CD4-positive, alpha-beta T cell treated with Interleukin-21 for 1 hour (primary cell): Measurements from ENCODE around the gene MAST4.

ENCODE experiments used
- DNase-seq: peaks from one replicate; pipeline ENCODE4 v3.0.0-alpha.2; 2020

MAST4 gene

DNA sequence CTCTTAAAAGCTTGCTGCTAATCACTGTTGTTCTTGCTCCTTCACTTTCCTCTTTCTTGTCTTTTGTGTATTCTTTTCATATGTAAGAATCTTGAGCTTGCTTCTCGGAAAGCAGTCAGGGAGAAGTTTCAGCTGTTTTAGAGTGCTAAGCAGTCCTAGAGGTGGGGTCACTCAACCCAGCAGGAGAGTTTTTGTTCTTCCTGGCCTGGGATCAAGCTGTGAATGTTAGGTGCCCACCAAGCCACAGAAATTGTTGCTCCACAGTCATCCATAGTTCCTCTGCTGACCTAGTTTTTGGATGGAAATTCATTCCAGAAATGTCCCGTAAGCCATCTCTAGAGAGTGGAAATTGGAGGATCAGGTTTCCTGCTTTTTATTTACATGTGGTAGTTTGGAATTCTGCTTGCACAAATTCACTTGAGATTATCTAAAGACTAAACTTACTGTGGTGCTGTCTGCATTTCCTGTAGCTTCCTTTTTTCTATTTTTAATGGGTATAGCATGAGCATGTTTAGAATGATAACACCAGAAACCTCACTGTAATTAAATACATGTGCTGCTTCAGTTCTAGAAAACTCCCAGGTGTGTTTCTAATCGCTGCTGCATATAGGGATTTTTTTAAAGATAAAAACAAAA lies 108.7 kb downstream of the MAST4 start:
- no peak for DNase-seq

DNA sequence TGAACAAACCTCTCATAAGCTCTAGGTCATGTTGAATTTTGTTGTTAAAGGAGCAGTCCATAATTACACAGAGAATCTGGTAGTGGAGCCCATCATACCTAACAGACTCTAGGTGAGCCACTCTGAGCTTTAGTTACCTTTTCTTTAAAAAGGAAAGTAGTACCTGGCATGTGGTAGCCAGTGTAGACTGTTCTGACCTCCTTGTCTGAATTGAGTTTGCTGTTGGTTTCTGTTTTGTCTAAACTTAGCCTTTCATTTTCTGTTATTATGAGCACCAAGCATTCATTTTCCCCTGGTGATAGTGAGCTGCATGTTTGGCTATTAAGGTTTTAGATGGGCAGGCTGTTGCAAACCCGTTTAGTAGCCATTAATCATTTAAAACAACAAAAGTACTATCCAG lies 112.2 kb downstream of the MAST4 start:
- no peak for DNase-seq

DNA sequence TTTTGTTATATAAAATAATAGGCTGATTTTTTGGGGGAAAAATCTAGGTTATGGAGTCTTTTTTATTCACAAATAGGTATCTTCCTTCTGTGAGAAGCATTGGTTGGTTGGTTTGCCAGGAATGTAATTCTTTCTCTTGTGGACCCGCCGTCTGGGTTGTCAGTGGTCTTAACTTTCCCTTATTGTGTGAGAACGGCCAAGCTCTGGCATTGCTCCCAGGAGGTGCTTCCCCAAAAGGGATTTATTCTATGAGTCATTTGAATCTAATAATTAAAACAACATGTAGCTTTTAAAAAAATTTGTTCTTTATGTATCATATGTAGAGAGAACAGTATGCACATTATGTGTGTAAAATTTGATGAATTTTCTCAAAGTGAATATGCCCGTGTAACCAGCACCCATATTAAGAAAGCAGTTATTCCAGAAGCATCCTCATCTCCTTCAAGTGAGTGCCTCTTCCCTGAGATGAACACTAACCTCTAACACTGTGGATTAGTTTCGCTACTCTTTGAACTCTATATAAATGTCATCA lies 114.4 kb downstream of the MAST4 start:
- no peak for DNase-seq

DNA sequence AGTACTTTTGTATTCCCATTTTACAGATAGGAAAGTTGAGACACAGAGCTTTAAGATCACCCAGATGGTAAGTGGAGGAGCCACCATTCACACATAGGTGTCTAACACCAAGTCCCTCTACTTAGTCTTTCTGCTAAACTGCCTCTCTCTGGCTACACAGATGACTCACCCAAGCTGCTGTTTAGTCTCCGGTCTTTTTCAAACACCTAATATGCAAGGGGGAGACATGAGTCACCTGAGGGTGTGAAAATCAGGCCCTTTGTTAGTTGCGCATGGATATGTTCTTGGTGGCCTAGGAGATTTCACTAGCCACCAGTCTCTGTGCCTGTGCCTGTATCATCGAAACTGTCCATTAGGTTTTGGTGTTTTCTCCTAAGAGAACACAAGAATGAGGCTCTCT lies 117.8 kb downstream of the MAST4 start:
- DNase-seq: no peak

DNA sequence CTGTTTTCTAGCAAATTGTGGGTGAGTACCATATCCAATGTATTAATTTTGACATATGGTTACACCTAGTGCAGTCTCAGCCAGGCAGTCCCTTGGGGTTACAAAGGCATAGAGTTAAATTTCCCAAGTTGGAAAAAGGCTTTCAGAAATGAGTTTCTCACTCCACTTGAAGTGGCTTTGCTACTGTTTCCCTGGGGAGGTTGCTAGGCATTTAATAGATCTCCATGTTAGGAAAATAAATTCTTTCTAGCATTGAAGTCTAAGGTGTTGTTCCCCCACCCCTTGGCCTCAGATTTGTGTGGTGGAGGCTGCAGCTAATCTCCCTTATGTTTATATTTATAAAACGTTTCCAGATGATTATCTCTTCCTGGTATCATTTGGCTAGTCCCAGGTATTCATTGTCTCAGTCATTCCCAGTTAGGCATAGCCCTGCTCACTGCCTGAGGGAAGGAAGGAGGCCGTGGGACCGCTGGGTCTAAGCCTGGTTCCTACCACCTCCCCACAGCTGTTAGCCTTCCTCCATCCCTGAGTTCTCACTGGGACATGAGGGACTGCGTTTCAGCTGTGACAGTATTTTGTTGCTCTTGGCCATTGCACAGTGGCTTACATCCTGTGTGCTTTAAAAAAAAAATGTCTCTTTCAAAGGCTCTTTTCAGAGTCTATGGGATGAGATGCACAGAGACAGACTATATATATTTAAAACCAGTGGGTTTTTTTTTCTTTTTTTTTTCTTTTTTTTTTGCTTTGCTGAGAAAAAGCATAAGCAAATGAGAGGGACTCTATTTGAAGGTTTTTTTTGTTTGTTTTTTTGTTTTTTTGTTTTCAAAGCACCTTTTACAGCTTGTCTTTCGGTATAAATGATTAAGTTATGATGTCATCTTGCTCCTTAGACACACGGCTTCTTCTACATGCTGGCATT lies 121.5 kb downstream of the MAST4 start:
- no peak for DNase-seq

DNA sequence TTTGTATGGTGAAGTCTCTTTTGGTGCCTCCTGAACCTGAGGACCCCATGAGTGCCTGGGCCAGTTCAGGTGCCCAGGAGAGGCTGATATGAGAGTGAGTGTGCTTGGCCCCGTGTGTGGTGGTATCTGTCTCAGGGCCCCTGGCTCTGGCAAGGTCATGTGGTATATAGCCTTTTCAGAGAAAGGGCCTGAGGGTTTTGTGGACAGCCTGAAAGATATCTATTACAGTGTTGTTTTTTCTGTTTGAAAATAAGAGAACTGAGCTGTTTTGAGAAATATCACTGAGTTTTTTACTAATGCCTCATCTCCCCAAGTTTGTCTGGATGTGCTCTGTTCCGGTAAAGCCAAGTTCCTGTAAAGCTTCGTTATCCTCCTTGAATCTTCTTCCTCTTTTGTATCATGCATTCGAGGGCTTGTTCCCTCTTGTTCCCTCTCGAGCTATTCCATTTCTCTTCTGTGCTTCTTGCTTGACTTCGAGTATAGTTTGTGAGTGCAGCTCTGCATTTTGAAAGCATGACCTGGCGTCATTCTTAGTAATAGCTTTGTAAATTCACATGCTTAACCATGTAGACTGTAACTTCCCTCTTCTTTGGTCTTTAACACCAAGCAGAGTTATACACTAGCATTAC lies 122.3 kb downstream of the MAST4 start:
- no peak for DNase-seq

DNA sequence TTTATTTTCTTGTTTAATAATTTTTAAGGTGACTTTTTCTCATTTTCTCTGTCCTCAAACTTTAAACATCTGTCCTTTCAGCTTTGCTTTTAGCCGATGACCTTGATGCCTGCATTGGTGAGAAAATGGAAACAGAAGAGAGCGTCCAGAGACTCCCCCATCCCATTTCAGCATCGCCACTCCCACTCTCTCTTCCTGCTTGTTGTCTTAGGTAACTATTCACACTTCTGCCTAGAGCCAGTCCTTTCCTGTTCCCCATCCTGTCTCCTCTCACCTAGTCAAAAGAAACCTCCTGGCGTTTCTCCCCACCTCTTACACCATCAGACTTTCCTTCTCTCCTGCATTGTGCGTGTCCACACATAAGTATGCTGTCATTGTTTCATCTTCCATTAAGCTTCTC lies 124.6 kb downstream of the MAST4 start:
- DNase-seq: no peak

DNA sequence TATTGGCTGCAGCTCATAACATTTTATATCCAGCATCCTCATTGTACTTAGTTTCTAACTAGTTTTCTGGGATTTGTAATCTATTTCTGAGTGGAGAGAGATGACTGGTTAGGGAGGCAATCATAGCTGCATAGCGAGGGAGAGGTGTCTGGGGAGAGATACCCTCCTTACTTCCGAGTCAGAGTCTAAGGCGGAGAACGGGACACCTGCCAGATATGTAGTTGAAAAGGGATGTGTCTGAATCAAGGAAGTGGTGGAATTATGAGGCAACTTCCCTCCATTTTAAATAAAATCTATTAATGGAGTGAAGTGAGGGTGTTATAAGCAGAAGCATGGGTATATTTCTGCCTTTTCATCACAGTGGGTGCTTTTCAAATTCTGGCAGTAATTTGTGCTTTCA lies 126.5 kb downstream of the MAST4 start:
- no peak for DNase-seq

DNA sequence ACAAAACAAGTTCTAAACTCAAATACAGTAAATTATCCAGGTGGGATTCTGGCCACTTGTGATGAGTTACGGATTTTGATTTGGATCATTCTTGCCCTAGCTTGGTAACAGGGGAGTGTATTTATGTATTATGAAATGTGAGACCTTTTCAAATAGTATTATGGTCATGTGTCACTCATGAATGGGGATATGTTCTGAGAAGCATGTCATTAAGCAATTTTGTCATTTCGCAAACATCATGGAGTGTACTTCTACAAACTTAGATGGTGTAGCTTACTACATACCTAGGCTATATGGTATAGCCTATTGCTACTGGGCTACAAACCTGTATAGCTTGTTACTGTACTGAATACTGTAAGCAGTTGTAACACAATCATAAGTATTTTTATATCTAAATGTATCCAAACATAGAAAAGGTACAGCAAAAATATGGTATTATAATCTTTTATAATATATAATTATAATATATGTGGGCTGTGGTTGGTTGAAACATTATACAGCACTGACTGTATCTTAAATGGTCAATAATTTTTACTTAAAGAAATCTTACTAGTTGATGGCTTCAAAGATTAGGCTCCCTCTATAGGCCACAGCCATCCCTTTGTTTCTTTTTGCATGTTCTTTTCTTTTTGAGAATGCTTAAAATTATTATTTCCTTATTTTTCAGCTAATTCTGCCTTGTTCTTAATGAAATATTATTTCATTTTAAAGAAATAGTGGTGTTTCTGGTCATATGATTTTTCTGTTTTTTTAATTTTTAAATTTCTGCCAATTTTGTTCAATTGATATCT lies 128.4 kb downstream of the MAST4 start:
- no peak for DNase-seq

DNA sequence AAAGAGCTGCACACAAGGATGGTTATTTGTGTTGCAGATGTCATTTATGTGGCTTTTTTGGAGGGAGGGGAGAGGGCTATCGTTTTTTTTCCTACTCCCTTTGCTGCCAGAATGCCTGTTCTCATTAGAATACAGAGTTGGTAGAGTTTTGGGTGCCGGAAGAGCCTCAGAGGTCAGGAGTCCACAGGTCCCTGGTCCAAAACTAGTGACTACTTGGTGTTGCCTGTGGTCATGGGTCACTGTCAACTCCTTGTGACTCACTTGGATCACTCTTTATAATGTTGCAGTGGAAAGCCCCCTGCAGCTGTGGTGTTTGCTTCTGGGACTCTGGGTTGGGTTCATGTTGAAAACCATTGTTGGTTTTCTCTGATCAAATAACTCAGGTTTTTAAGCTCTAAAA lies 131.4 kb downstream of the MAST4 start:
- DNase-seq: no peak

DNA sequence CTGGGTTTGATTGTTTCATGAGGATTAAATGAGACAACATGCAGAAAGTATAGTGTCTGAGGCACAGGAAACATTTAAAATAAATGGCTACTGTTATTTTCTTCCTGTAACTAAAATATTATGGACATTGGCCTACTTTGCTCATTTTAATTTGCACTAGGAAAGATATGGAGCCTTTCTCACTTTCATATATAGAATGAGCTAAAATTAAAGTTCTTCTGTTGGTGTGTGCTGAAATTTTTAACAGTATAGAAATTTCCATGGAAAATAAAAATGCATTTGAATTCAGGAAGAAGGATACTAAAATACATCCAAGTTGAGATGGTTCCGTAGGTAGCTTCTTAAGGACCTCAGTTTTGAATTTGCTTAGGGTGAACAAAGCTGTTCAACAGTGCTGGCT lies 131.9 kb downstream of the MAST4 start:
- DNase-seq: no peak

DNA sequence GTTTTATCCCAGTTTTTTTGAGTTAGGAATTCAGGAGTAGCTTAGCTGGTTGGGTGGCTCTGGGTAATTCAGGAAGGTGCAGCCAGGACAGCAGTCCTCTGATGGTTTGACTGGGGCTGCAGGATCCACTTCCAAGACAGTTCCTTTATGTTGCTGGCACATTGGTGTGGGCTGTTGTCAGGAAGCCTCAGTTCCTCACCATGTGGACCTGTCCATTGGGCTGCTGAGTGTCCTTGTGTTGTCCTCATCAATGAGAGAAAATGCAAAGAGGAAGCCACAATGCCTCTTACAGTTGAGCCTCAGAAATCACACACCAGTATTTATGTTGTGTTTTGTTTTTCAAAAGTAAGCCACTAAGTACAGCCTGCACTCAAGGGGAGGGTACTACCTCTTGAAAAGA lies 140.9 kb downstream of the MAST4 start:
- no peak for DNase-seq

DNA sequence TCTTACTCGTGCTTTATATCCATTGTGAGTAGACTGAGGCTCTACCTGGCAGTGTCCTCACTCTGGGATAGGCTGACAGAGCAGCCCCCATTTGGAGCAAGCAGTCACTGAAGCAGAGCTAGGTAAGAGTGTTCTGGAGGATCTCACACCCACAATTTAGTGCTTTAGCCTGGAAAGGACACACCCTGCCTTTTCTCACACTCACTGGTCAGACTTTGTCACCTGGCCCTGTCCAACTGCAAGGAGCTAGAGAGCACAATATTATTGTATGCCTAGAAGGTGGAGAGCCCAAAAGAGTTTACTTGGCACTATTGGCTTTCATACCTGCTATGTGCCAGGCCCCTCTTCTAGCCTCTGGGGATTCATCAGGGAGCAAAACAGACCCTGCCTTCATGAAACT lies 141.9 kb downstream of the MAST4 start:
- DNase-seq: no peak

DNA sequence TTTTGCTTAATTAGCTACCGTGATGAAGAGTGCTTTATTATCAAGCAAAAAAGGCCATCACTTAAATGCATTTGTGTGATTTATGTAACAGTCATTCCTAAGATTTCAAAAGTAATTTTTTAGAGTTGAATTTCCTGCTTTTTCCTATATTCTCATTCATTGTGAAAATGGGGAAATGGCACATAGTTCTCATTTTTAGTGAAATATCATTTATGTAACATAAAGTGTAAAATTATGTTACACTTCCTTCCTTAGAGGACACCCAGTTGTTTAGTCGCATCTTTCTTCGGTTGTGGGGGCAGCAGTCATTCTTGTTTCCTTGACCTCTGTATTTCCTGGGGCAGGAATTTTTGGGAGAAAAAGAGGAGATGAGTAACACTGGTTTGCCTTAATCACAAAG lies 142.8 kb downstream of the MAST4 start:
- DNase-seq: no peak

DNA sequence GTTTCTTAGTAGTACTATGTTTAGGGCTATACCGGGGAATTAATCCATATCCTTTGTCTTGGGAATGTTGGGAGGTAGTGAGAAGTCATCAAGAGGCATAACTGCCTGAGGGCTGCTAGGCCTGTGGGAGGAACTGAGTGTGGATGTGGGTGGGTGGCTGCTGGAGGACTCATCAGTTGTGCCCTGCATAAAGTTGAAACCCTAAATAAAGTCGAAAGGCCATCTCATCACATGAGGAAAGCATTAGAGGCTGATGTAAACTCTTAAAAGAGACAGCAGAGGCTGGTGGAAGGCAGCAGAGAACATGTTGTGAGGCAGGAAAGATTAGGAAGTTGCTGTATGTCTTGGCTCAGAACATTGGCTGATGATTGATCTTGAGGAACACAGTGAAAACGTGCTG lies 143.8 kb downstream of the MAST4 start:
- DNase-seq: no peak

DNA sequence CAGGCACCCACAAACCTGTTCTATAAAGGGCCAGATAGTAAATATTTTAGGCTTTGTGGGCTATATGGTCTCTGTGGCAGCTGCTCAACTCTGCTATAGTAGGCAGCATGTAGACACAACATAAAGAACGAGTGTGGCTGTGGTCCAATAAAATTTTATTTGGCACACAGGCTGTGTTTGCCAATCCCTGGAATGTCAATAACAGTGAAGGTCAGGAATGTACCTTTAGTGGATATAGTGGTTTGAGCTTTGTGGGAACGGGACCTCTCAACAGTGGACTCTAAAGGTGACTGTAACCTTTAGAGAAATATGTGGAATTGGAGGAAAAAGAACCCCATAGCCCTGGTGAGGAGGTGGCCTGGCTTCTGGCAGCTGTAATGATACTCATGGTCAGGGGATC lies 145.2 kb downstream of the MAST4 start:
- no peak for DNase-seq

DNA sequence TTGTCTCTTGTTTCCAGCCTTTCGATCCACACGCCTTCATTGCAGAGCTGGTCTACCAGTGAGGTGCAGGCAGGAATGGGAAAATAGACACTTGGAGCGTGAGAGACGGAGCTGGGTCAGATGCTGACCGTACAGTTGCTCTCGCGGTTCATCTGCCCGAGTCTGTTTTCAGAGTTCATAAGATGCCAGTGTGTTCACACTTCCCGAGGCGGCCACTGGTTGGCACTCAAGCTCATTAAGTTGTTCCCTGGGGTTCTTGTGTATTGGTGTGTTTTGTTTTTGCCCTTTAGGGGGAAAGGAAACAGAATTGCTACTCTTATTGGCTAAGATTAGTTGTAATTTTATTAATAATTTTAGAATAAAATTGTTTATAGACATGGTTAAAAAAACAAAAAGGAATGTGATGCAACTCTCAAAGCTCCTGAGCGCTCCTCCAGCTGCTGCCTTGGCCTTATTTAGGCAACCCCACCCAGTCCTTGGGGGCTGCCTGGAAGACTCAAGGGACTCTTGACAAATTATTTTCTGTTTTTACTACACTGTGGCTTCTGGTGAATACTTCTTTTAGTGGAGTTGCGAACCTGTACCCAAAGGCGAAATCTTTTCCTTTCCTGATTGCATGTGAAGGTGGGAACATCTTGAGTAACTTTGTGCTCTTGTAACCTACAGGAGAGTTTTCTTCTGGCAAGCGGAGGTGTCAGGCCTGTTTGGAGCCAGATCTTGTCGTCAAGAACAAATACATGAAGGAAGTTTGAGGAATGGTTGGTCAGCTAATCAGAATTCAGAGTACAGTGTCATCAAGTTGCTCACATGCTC lies 146.1 kb downstream of the MAST4 start:
- DNase-seq: no peak

DNA sequence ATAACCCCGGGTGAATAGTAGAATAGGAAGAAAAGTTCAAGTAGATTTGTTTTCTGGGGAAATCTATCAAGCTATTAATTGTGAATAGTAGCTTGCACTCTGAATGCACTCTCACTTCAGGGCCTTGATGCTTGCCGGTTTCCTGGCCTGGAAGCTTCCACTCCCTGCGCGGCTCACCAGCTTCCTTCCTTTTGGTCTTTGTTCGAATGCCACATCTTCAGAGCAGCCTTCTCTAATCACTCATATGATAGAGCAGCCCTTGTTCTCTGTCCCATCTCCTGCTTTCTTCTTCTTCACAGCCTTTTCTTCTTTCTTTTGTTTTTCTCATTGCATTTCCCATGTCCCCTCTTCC lies 146.7 kb downstream of the MAST4 start:
- DNase-seq: no peak

DNA sequence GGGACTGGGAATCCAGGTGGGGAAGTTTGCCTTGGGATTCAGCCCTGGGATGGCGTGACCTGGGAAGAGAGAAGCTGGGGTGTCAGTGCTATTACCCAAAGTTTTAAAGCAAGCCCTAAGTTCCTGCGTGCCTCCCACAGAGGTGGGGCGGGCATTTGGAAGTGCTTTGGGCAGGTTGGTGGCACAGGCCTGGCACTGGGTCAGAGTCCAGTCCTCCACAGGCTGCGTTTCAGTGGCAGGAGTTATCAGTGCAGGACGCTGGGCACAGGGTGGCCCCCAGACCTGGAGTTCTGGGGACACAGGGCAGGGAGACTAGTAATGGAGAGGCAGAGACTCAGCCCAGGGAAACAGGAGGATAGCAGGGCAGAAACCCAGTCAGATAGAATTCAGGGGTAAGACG lies 147.2 kb downstream of the MAST4 start:
- DNase-seq: no peak

DNA sequence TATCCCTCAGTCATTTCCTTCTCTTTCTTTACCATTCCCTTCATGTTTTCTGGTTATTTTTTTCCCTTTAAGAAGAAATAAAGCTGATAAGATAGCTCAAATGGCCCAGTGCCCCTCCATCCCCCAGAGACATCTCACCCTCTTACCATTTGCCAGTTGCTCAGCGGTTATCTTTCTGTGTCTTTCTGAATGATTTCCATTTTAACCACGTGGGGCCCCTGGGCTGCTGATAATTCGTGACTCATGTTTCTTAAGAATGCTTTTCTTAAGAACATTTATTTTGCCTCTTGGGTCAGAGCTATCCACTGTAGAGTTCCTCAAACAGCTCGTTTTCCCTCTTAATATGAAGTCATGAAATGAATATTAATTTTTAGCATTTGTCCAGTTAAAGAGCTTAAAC lies 147.8 kb downstream of the MAST4 start:
- no peak for DNase-seq

DNA sequence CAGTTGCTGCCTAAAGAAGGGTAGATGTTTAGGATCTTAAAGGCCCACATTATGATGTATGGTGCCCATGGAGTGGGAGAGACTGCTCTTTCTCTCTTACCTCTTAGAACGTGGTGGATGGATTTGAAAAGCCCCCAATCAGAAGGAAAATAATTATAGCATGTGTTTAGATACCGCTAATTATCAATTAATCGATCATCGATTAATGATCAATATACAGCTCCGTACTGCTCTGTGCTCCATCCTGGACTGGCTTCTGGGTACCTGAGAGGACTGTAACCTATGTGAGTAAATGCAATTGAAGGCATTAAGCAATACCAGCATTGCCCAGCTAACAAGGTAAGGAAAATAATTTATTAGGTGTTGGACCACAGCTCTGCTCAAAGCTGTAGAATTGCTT lies 149.1 kb downstream of the MAST4 start:
- no peak for DNase-seq

DNA sequence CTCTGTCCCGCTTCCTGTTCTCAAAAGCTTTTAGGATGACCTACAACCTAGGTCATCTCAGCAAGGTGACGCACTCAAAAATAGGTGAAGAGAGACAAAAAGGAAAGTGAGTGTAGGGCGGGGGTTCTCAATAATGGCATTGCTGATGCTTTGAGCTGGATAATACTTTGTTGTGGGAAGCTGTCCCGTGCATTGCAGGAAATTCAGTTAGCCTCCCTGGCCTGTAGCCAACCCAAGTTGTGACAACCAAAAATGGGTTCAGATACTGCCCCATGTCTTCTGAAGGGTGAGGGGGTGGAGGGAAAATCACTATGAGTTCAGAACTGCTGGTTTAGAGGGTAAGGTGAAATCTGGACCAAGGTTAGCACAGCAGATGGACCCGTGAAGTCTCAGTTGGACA lies 151.4 kb downstream of the MAST4 start:
- no peak for DNase-seq
